Spleen (tissue), 7 donors: ENCODE results near the gene STARD7.

Experiments used
- POLR2A ChIP-seq, 3 donors: fragments of 450-650 bp; IDR thresholded peaks; one replicate each; pipeline ENCODE4 v1.5.1; 2017; ENCODE audit warnings: antibody characterized with exemption in 3 of 3, mild to moderate bottlenecking in 1 of 3
- POLR2AphosphoS5 ChIP-seq, 3 donors: sonication (generic); formaldehyde crosslinking; IDR thresholded peaks; one replicate each; pipeline ENCODE4 v1.5.1; 2017; ENCODE audit warnings: antibody characterized with exemption in 3 of 3
- TF ChIP-seq, protein P1 (sequence below), 11 experiments: fragments of 200-600 bp in 7 of 11; fragments of 450-650 bp in 4 of 11; sonication (generic) in 4 of 11; IDR thresholded peaks in 8 of 11; conservative IDR thresholded peaks in 3 of 11; 1 replicate in 7 of 11; 2 replicates in 4 of 11; pipeline versions ENCODE4 v1.4.0 to v1.8.0; 2016 to 2021; ENCODE audit warnings: antibody characterized with exemption in 11 of 11, inconsistent platforms in 4 of 11, mild to moderate bottlenecking in 1 of 11
- donor health status: DM: no; HTN: no; CAD: no; lungs with moderate emphysema.
- donor health status: DM: no; HTN: no; CAD: no.
- donor health status: DM: no; HTN: no; CAD: no.

DNA sequence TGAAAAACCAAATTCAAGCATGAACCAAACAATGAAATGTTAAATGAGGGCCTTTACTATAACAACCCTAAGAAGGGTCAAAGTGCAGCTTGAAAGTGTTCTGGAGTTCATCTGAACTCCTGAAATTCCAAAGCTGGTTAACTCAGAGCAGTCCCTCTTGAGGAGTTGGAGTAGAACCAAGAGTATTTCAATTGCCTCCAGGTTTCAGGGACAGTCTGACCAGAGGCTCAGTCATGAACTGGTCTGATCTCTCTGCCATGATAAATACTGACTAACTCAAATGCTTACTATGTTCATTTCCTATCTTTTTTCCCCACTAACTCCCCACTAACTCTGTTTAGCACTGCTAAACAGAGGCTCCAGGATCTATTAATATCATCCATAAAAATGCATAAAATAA lies 2.7 kb downstream of the STARD7 start:
- TF ChIP-seq, protein P1, sequence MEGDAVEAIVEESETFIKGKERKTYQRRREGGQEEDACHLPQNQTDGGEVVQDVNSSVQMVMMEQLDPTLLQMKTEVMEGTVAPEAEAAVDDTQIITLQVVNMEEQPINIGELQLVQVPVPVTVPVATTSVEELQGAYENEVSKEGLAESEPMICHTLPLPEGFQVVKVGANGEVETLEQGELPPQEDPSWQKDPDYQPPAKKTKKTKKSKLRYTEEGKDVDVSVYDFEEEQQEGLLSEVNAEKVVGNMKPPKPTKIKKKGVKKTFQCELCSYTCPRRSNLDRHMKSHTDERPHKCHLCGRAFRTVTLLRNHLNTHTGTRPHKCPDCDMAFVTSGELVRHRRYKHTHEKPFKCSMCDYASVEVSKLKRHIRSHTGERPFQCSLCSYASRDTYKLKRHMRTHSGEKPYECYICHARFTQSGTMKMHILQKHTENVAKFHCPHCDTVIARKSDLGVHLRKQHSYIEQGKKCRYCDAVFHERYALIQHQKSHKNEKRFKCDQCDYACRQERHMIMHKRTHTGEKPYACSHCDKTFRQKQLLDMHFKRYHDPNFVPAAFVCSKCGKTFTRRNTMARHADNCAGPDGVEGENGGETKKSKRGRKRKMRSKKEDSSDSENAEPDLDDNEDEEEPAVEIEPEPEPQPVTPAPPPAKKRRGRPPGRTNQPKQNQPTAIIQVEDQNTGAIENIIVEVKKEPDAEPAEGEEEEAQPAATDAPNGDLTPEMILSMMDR (IDR thresholded peaks at IDR 0.05 in 8 of 11, conservative IDR thresholded peaks at IDR 0.05 in 3 of 11), result no peak
- TF ChIP-seq POLR2A (IDR thresholded peaks at IDR 0.05) (no peak), POLR2AphosphoS5 (IDR thresholded peaks at IDR 0.05) (no peak)
